HEK293 (cell line): ENCODE results near the gene MARK2.

ENCODE experiments used
- CTCF ChIP-seq: fragments of 450-650 bp; formaldehyde crosslinking; IDR thresholded peaks from 2 replicates; pipeline ENCODE4 v1.5.1; 2016; ENCODE audit warnings: missing biosample characterization, missing genetic modification characterization
- HOXA7 ChIP-seq: sonication (generic); formaldehyde crosslinking; IDR thresholded peaks from 2 replicates; pipeline ENCODE4 v1.8.1; 2022; ENCODE audit warnings: missing genetic modification reagents, borderline replicate concordance
- MYNN ChIP-seq: fragments of 450-650 bp; formaldehyde crosslinking; IDR thresholded peaks from 2 replicates; pipeline ENCODE4 v1.5.1; 2016; ENCODE audit warnings: missing biosample characterization, missing genetic modification characterization, borderline replicate concordance
- PBX3 ChIP-seq: sonication (generic); formaldehyde crosslinking; IDR thresholded peaks from 2 replicates; pipeline ENCODE4 v1.8.1; 2022; ENCODE audit warnings: mild to moderate bottlenecking, moderate library complexity, missing genetic modification reagents
- PRDM10 ChIP-seq: fragments of 450-650 bp; formaldehyde crosslinking; IDR thresholded peaks from 2 replicates; pipeline ENCODE4 v1.5.1; 2016; ENCODE audit warnings: missing biosample characterization, missing genetic modification characterization
- PRDM6 ChIP-seq: fragments of 450-650 bp; formaldehyde crosslinking; IDR thresholded peaks from 2 replicates; pipeline ENCODE4 v1.5.1; 2017; ENCODE audit warnings: missing biosample characterization, missing genetic modification characterization
- REST ChIP-seq: fragments of 450-650 bp; formaldehyde crosslinking; IDR thresholded peaks from 2 replicates; pipeline ENCODE4 v1.5.1; 2016; ENCODE audit warnings: missing biosample characterization, missing genetic modification characterization
- ZNF10 ChIP-seq: fragments of 450-650 bp; formaldehyde crosslinking; IDR thresholded peaks from 2 replicates; pipeline ENCODE4 v1.5.1; 2017; ENCODE audit warnings: missing biosample characterization, missing genetic modification characterization
- ZNF184 ChIP-seq: fragments of 450-650 bp; IDR thresholded peaks from 2 replicates; pipeline ENCODE4 v1.5.1; 2018; ENCODE audit warnings: missing biosample characterization, mild to moderate bottlenecking, missing genetic modification characterization
- ZNF280C ChIP-seq: fragments of 450-650 bp; formaldehyde crosslinking; IDR thresholded peaks from 2 replicates; pipeline ENCODE4 v1.5.1; 2016; ENCODE audit warnings: missing biosample characterization, missing genetic modification characterization
- ZNF629 ChIP-seq: fragments of 450-650 bp; formaldehyde crosslinking; IDR thresholded peaks from 2 replicates; pipeline ENCODE4 v1.5.1; 2017; ENCODE audit warnings: missing biosample characterization, missing genetic modification characterization

GRCh38 chr11:63816166-63816565, 22.7 kb upstream of the MARK2 start:
- TF ChIP-seq ZNF10 (tag by site-specific recombination): no peak
- TF ChIP-seq ZNF280C (tag by site-specific recombination): no peak
- no peak for TF ChIP-seq CTCF
- TF ChIP-seq MYNN (tag by site-specific recombination): no peak
- no peak for TF ChIP-seq HOXA7 (CRISPR knock-in tag)
- no peak for TF ChIP-seq PRDM10 (tag by site-specific recombination)
- TF ChIP-seq ZNF184 (tag by site-specific recombination): no peak
- TF ChIP-seq PRDM6: no peak
- TF ChIP-seq ZNF629 (tag by site-specific recombination): no peak
- no peak for TF ChIP-seq PBX3 (CRISPR knock-in tag)
- TF ChIP-seq REST (tag by site-specific recombination): no peak
